B cell (primary cell): ENCODE results near the gene ING4.

ENCODE experiments used
- EZH2 ChIP-seq: IDR thresholded peaks from 2 replicates; pipeline ENCODE4 v1.6.1; 2012; ENCODE audit warnings: borderline replicate concordance, low read depth, mild to moderate bottlenecking, moderate library complexity, low read length; ENCODE audit not compliant: insufficient read depth, poor library complexity, severe bottlenecking
- TF ChIP-seq, protein P1 (sequence below): fragments of 200-600 bp; IDR thresholded peaks from one replicate; pipeline ENCODE4 v1.8.0; 2022; ENCODE audit warnings: antibody characterized with exemption, mild to moderate bottlenecking

DNA sequence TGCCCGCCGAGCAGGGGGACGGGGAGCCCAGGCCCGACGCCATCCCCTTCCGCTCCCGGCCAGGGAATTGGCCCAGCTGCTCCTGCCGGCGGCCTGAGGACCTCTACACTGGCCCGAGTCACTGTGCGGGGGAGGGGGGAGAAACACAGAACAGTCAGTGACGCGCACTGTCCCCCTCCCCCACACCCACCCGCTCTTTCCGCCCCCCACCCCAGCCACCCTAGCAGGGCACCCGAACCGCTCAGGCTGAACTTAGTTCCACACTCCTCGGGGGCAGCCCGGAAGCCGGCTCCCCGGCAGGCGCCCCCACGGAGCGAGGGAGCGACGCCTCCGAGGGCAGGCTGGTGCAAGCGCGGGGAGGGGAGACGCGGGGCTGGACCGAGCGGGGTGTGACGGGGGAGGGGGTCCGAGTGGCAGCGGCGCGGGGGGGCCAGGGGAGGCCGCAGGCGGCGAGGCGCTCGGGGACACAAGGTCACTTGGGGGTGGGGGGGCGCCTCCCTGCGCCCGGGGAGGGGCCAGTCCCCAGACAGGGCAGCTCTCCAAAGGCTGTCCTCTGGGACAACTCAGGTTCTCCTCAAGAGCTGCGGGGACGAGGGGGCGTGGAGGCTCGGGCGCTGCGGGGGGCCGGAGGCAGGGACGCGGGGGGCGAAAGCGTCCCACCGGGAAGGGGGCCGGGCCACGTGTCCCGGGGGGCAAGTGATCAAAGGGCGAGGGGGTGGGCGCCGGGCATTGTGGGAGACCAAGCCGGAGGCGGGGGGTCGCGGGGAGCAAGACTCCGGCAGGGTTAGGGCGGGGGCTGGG, 56.4 kb downstream of the ING4 start:
- no peak for TF ChIP-seq EZH2
- TF ChIP-seq, protein P1, sequence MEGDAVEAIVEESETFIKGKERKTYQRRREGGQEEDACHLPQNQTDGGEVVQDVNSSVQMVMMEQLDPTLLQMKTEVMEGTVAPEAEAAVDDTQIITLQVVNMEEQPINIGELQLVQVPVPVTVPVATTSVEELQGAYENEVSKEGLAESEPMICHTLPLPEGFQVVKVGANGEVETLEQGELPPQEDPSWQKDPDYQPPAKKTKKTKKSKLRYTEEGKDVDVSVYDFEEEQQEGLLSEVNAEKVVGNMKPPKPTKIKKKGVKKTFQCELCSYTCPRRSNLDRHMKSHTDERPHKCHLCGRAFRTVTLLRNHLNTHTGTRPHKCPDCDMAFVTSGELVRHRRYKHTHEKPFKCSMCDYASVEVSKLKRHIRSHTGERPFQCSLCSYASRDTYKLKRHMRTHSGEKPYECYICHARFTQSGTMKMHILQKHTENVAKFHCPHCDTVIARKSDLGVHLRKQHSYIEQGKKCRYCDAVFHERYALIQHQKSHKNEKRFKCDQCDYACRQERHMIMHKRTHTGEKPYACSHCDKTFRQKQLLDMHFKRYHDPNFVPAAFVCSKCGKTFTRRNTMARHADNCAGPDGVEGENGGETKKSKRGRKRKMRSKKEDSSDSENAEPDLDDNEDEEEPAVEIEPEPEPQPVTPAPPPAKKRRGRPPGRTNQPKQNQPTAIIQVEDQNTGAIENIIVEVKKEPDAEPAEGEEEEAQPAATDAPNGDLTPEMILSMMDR = no peak
